ENCODE measurements around the gene SLC35A3. TPM values are rescaled to one million over a fixed set of nuclear protein-coding genes. Genes with fewer than 3 reads are reported as not detected.

SLC35A3 gene
- 10 to 100 TPM; 16.5 to 19.2 TPM for total RNA-seq

GRCh38 chr1:99969729-99970621, at the start of gene SLC35A3:
TSS of gene SLC35A3 (plus strand) at chr1:99969996. CDS start at chr1:99993555, 23,559 bp downstream.

Other genes with a start within 250 kb of the SLC35A3 start
- under 1 TPM; 0.25 to 0.41 TPM for gene FRRS1, start 203.4 kb upstream of the SLC35A3 start, total RNA-seq
- gene AGL, start 119.6 kb upstream of the SLC35A3 start, total RNA-seq = 10 to 100 TPM; 12.7 to 13.0 TPM
- 10 to 100 TPM; 10.3 to 10.5 TPM for gene SASS6, start 162.9 kb downstream of the SLC35A3 start, total RNA-seq
- 10 to 100 TPM; 19.0 to 20.0 TPM for gene TRMT13, start 163.2 kb downstream of the SLC35A3 start, total RNA-seq
- under 1 TPM; 0.68 to 0.82 TPM for gene LRRC39, start 208.3 kb downstream of the SLC35A3 start, total RNA-seq